RPMI7951 (cell line): ENCODE data around the gene MAP3K2. TPM values are rescaled to one million over a fixed set of nuclear protein-coding genes. Genes with fewer than 3 reads are reported as not detected.
"Not testable (repeated sequence)": the region's sequence is repeated elsewhere in the genome, so short reads cannot be mapped to it uniquely, and the experiment has no call there.

ENCODE experiments used
- DNase-seq: peaks from one replicate; pipeline ENCODE4 v3.0.0-alpha.2; 2012; ENCODE audit warnings: low read depth
- total RNA-seq: library from RNA; depleted of rRNA; stranded (reverse); fragments of >200 nt; shearing (Covaris generic); gene quantifications from 2 replicates; pipeline ENCODE4 v1.2.3, GENCODE V29; 2014

The MAP3K2 gene
- total RNA-seq, 1 experiment from 2014 or later: 27.0 TPM

DNA sequence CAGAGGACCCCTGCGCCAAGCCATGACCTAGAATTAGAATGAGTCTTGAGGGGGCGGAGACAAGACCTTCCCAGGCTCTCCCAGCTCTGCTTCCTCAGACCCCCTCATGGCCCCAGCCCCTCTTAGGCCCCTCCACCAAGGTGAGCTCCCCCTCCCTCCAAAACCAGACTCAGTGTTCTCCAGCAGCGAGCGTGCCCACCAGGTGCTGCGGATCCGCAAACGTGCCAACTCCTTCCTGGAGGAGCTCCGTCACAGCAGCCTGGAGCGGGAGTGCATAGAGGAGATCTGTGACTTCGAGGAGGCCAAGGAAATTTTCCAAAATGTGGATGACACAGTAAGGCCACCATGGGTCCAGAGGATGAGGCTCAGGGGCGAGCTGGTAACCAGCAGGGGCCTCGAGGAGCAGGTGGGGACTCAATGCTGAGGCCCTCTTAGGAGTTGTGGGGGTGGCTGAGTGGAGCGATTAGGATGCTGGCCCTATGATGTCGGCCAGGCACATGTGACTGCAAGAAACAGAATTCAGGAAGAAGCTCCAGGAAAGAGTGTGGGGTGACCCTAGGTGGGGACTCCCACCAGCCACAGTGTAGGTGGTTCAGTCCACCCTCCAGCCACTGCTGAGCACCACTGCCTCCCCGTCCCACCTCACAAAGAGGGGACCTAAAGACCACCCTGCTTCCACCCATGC is 33.5 kb upstream of the MAP3K2 start:
- no peak for DNase-seq

DNA sequence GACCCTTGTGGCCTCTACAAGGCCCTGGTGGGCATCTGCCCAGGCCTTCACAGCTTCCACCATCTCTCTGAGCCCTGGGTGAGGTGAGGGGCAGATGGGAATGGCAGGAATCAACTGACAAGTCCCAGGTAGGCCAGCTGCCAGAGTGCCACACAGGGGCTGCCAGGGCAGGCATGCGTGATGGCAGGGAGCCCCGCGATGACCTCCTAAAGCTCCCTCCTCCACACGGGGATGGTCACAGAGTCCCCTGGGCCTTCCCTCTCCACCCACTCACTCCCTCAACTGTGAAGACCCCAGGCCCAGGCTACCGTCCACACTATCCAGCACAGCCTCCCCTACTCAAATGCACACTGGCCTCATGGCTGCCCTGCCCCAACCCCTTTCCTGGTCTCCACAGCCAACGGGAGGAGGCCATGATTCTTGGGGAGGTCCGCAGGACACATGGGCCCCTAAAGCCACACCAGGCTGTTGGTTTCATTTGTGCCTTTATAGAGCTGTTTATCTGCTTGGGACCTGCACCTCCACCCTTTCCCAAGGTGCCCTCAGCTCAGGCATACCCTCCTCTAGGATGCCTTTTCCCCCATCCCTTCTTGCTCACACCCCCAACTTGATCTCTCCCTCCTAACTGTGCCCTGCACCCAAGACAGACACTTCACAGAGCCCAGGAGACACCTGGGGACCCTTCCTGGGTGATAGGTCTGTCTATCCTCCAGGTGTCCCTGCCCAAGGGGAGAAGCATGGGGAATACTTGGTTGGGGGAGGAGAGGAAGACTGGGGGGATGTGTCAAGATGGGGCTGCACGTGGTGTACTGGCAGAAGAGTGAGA is 32.5 kb upstream of the MAP3K2 start:
- no peak for DNase-seq

DNA sequence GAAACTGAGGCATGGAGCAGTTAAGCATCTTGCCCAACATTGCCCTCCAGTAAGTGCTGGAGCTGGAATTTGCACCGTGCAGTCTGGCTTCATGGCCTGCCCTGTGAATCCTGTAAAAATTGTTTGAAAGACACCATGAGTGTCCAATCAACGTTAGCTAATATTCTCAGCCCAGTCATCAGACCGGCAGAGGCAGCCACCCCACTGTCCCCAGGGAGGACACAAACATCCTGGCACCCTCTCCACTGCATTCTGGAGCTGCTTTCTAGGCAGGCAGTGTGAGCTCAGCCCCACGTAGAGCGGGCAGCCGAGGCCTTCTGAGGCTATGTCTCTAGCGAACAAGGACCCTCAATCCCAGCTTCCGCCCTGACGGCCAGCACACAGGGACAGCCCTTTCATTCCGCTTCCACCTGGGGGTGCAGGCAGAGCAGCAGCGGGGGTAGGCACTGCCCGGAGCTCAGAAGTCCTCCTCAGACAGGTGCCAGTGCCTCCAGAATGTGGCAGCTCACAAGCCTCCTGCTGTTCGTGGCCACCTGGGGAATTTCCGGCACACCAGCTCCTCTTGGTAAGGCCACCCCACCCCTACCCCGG is 31.8 kb upstream of the MAP3K2 start:
- DNase-seq: no peak

DNA sequence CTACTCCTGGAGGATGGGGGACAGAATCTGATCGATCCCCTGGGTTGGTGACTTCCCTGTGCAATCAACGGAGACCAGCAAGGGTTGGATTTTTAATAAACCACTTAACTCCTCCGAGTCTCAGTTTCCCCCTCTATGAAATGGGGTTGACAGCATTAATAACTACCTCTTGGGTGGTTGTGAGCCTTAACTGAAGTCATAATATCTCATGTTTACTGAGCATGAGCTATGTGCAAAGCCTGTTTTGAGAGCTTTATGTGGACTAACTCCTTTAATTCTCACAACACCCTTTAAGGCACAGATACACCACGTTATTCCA is 31.3 kb upstream of the MAP3K2 start:
- DNase-seq: no peak

DNA sequence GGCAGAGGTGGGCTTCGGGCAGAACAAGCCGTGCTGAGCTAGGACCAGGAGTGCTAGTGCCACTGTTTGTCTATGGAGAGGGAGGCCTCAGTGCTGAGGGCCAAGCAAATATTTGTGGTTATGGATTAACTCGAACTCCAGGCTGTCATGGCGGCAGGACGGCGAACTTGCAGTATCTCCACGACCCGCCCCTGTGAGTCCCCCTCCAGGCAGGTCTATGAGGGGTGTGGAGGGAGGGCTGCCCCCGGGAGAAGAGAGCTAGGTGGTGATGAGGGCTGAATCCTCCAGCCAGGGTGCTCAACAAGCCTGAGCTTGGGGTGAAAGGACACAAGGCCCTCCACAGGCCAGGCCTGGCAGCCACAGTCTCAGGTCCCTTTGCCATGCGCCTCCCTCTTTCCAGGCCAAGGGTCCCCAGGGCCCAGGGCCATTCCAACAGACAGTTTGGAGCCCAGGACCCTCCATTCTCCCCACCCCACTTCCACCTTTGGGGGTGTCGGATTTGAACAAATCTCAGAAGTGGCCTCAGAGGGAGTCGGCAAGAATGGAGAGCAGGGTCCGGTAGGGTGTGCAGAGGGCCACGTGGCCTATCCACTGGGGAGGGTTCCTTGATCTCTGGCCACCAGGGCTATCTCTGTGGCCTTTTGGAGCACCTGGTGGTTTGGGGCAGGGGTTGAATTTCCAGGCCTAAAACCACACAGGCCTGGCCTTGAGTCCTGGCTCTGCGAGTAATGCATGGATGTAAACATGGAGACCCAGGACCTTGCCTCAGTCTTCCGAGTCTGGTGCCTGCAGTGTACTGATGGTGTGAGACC is 30.7 kb upstream of the MAP3K2 start, which contains the start of gene PROC:
TSS of gene PROC (plus strand) at position 128 of the 812 bp plus-strand sequence. CDS start 1,516 bp downstream, outside the sequence.
- DNase-seq: no peak

DNA sequence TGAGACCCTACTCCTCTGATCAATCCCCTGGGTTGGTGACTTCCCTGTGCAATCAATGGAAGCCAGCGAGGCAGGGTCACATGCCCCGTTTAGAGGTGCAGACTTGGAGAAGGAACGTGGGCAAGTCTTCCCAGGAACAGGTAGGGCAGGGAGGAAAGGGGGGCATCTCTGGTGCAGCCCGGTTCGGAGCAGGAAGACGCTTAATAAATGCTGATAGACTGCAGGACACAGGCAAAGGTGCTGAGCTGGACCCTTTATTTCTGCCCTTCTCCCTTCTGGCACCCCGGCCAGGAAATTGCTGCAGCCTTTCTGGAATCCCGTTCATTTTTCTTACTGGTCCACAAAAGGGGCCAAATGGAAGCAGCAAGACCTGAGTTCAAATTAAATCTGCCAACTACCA is 29.6 kb upstream of the MAP3K2 start:
- no peak for DNase-seq

DNA sequence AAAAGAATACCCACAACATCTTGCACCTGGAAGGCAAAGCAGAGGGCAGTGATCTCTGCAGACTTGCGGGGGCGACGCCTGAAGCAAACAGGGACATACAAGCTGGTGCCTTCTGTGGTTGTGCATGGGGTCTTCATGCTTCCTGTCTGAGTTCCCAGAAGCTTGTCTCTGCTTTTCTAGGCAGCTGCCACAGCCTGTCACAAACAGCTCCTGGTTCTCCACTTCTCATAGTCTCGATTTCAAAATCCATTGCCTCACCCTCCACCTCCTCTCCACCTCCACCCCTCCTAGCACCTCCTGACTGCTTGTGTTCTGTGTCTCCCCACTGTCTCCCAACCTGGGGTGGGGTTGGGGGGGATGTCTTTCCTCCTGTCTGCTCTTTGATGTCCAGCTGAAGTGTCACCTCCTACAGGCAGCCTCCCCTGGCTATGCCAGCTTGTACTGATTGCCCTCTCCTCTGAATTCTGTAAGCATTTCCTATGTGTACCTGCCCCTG is 28.8 kb upstream of the MAP3K2 start:
- no peak for DNase-seq

DNA sequence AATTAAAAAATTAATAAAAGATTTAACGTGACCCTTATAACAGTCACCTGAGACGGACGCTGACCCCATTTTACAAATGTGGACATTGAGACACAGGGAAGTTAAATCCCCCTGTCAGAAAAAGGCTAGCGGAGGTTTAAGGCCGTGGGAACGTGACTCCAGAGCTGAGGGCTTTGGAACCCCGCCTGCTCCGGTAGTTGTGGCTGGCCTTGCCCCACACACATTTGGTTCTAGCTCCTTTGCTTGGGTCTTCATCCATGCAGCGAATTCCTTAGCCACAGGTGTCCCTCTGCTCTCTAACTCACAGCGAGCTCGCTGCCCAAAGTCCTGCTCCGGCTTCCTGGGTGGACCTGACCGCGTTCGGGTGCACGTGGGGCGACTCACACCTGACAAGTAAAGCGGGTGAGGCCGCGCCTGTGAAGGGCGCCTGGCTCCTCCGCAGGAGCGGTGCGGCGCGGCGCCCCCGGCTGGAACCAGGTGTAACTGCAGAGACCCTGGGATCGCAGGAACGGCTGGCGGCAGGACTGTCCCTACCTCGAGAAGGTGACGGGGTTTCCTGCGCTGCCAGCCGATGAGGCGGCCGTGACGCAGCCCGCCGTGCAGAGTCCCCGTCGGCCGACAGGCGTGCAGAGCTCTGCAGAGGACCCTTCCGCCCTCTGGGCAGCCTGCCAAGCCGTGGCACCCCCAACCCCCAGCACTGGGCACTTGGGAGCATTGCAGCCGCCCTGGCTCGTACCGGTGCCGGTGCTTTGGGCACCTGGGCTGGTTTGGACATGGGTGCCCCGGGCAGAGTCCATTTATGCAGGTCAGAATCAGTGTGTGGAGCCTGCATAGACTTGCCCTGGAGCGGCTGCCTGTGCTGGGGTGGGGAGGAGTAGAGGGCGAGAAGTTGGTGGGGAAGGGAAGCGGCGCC is 28.1 kb upstream of the MAP3K2 start:
- DNase-seq: no peak

DNA sequence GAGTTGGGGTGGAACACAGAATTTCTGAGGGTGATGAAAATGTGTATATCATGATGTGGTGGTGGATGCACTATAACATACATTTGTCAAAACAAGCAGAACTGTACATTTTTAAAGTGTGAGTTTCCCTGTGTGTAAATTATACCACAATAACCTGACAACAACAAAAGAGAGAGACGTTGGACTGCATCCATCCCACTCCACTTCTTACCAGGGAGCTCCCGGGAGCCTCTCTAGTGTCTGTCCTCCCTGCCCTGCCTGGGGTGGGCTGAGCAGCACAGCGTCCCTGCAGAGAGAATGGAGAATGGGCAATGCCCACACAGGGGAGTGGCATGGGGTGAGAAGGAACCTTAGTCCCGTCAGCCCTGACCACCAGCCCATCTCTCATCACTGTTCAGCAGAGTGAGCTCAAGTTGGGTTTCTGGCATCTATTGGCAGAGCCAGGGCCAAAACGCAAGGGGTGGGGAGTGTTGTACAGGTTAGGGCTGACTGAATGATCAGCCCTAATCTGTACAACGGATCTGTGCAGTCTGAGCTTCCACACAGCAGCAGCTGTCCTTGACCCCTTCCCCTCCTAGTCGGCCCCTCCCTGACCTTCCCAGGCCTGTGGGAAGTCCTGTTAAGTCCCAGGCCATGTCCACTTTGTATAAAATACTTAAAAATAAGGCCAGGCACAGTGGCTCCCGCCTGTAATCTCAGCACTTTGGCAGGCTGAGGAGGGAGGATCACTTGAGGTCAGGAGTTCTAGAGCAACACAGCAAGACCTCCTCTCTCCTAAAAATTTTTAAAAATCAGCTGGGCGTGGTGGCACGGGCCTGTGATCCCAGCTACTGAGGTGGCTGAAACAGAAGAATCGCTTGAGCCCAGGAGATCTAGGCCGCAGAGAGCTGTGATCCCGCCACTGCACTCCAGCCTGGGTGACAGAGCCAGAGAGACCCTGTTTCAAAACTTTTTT is 27.1 kb upstream of the MAP3K2 start:
- no peak for DNase-seq

DNA sequence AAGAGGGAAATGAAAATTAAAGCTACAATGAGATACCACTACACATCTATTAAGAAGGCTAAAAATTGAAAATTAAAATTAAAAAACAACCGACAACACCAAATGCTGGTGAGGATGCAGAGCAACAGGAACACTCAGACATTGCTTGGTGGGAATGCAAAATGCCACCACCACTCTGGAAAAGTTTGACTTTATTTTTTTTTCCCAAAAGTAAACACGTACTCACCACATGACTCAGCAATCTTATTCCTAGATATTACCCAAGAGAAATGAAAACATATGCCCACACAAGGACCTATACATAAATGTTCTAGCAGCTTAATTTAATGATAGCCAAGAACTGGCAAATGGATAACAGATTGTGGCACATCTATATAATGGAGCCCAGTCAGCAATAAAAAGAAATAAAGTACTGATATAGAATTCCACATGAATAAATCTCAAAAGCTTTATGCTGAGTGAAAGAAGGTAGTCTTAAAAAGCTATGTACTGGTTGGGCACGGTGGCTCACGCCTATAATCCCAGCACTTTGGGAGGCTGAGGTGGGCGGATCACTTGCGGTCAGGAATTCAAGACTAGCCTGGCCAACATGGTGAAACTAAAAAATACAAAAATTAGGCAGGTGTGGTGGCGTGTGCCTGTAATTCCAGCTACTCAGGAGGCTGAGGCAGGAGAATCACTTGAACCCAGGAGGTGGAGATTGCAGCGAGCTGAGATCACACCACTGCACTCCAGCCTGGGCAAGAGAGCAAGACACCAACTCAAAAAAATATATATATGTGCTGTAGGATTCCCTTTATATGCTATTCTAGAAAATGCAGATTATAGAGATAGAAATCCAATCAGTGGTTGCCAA is 26.2 kb upstream of the MAP3K2 start:
- peak; percentile 67 for DNase-seq

DNA sequence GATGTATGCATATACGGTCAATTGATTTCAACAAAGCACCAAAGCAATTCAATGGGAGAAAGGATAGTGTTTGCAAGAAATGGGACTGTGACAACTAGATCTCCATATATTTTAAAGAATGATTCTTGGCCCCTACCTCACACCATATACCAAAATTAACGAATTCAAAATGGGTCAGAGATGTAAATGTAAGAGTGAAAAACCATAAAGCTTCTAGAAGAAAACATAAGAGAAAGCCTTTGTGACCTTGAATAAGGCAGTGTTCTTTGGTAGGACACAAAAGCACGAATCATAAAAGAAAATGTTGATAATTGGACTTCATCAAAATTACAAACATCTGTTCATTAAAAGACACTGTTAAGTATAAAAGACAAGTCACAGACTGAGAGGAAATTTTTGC is 25.4 kb upstream of the MAP3K2 start:
- peak; percentile 18 for DNase-seq

DNA sequence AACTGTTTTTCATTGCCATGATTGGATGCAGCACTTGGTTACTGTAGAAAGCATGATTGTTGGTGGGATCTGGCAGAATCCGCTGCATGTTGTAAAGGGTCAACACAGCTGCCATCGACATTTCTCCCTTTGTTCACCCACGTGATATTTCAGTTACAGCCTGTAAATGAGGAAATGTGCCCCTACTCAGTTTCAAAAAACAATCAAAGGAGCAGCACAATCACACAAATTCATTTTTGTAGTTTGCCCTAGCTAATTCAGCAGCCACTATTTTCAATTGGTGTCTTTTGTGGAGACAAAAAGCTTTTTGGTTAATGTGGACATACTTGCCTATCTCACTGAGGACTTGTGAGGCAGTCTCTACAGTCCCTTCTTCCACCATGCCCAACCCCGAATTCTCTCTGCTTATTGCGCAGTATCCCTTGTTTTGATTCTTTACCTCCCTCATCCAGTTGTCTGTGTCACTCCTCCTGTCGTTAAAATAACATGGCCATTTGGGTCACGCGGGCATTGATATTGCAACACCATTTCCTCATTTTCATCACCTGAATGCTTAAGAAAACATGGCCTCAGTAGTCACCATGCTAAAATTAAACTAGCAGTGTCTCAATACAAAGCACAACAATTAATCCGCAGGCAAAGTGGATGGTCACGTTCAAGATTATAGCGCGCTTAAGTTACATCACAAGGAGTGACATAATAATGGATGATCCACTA is 24.0 kb upstream of the MAP3K2 start:
- DNase-seq: peak; percentile 22

DNA sequence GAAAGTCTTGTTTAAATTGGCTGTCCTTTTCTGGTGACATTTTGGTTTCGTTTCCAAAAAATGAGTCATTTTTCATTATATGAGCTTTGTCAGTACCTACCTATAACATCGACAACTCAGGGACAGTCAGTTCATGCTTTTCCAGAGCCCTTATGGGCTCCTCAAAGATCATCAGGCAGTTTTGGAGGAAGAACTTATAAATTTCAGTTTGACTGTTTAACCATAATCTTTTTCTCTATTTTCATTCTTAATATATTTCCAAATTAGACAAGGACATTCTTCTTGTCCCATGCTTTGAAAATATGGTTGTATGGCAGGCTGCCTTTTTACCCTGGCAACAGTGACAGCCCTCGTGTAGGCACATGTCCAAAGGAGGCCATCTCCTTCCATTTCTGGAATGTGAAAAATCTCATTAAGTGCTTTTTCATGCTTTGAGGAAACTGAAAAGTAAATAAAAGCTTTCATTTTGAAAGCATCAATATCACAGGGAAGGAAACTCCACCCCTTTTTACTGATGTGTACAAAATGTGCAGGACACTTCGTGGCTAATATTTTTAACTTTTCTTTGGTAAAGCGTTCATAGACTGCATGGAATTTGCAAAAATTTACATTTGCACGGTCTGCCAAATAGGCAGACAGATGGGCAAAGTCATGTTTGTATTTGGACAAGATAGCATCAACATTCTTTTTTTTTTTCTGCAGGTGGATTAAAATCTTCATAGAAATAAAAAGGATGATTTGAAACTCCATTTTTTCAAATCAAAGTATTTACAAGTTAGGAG is 23.3 kb upstream of the MAP3K2 start:
- peak; percentile 72 for DNase-seq

DNA sequence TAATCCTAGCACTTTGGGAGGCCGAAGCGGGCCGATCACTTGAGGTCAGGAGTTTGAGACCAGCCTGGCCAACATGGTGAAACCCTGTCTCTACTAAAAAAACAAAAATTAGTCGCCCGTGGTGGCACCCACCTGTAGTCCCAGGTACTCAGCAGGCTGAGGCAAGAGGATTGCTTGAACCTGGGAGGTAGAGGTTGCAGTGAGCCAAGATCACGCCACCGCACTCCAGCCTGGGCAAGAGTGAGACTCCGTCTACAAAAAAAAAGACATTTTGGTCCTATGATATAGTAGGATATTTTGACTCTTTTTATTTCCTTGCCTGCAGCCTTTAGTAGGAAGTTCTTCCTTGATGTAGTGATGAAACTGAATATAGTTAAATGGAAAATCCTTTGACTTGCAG is 21.9 kb upstream of the MAP3K2 start:
- DNase-seq: not testable (repeated sequence)

DNA sequence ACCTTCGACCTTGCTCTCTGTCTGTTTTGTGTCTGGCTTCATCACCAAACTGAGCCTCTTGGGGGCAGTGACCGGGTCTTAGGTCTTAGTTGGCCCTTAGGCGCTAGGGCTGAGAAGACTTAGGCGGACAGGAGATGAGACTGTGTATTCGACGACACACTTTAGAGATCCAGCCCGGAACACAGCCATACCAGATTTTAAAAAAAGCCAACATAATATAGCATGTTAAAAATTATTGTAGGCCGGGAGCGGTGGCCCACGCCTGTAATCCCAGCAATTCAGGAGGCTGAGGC is 21.0 kb upstream of the MAP3K2 start:
- DNase-seq: no peak

DNA sequence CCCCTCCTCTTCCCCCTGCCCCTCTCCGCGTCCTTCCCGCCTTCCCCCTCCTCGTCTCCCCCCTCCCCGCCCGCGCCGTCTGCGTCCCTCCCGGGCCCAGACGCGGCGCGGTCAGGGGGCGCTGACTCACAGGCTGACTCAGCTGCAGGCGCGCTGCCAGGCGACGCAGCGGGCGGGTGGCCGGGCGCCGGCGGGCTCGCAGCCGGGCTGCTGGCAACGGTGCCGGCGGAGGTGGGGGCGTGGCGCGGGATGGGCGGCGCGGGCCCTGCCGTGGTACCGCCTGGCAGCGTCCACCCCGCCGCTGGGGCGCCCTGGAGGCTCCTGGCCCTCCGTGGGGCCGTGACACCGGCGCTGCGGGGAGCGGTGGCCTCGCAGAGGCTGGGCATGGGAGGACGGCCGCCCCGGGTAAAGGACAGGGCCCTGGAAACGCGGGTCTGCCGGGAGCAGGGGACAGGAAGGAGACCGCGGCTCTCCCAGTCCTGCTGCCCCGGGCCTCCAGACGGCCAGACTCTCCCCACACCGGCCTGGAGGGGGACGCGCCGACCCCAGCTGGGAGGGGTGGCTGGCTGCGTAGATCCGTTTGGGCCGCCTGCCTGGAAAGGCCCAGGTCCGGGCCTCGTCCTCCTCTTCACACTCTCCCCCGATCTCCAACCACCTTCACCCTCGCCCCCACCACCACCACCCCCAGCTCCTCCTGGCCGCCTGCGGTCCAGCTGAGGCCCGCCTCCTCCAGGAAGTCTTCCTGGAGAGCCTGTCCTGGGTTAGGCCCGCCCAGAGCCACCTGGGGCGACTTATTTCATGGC is 20.4 kb upstream of the MAP3K2 start:
- peak; percentile 91 for DNase-seq

DNA sequence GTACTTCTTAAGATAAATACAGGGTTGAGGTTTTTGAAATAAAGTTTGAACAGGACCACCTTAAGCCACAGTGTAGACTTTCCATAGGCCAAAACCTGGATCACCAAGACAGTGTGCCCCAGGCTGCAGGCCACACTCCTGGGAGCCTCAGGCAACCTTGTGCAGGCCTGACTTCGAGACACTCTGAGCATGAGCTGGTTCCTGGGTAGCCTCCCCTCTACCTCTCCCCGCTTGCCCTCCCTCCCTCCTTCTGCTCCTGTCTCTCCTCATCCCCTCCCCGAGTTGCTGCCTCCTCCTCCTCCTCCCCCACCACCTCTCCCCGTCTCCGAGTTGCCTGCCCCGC is 19.9 kb upstream of the MAP3K2 start:
- no peak for DNase-seq
